Activated CD8-positive, alpha-beta memory T cell treated with anti-CD3 and anti-CD28 coated beads, Interleukin-2, amount 50 U/mL, for 4 hours (primary cell): ENCODE results near the gene EFCAB8.
"Not testable (repeated sequence)": the region's sequence is repeated elsewhere in the genome, so short reads cannot be mapped to it uniquely, and the experiment has no call there.

Experiments
- DNase-seq: peaks from one replicate; pipeline ENCODE4 v3.0.0-alpha.2; 2020

EFCAB8 gene

DNA sequence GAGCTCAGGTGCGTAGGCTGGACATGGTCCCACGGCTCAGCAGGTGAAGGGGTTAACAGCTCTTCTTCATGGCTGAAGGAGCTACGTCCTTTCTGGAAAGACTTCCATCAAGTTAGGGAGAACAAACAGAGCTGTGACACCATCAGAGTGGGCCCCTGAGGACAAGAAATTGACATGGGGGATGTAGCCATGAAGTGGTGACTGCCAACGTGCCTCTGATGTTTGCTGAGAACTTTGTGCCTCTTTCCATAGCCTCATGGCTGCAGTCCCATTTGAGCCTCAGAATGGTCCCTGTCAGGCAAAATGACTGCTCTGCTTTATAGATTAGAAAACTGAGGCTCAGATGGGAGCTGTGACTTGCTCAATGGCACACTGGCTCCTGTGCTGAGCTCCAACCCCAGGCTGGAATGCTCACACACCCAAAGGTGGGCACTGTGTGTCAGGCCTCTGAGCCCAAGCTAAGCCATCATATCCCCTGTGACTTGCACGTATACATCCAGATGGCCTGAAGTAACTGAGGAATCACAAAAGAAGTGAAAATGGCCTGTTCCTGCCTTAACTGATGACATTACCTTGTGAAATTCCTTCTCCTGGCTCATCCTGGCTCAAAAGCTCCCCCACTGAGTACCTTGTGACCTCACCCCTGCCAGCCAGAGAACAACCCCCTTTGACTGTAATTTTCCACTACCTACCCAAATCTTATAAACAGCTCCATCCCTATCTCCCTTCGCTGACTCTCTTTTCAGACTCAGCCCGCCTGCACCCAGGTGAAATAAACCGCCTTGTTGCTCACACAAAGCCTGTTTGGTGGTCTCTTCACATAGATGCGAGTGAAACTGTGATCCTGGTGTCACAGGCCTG lies 115.7 kb downstream of the EFCAB8 start:
- not testable (repeated sequence) for DNase-seq

DNA sequence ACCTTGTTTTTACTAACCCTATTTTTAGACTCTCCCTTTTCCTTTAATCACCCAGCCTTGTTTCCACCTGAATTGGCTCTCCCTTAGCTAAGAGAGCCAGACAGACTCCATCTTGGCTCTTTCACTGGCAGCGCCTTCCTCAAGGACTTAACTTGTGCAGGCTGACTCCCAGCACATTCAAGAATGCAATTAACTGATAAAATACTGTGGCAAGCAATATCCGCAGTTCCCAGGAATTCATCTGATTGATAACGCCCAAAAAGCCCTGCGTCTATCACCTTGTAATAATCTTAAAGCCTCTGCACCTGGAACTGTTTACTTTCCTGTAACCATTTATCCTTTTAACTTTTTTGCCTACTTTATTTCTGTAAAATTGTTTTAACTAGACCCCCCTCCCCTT lies 116.4 kb downstream of the EFCAB8 start:
- not testable (repeated sequence) for DNase-seq

DNA sequence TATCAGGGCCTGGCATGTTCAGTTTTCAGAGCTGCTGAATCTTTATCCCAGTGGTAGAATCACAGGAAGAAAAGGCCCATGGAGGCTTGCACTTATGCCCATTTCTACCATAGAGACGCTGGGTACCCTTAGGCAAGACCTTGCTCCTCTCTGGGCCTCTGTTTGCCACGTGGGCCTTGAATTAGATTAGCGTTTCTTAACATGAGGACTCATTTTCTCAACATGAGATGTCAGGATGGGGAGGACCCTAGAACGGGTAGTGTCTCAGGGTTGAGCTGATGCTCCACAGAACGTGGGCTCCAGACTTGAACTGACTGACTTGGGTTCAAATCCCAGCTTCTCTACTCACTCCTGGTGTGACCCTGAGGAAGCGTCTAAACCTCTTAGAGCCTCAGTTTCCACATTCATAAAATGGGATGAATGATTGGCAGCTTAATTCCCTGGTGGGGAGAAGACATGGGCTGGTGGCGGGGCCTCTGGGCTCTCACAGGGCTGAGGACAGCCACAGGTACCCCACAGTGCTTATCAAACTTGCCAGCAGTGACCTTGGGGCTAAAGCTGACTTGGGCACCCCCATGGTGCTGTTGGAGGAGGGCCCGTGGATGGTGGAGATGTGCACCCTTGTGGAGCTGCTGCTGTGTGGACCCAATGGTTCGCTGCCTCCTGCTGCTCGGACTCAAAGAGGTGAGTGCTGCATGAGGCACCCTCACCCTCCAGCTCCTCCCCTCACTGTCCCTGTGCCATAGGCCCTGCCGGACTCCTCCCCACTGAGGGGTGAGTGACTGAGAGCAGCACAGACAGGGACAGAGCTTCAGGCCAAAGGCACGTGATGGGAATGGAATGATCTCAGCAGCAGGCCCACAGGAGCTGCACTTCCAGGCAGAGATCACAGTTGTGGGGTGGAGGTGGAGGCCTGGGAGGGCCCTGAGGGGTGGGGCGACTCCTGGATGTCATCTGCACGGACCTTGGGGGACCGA lies 117.3 kb downstream of the EFCAB8 start:
- DNase-seq, result no peak

DNA sequence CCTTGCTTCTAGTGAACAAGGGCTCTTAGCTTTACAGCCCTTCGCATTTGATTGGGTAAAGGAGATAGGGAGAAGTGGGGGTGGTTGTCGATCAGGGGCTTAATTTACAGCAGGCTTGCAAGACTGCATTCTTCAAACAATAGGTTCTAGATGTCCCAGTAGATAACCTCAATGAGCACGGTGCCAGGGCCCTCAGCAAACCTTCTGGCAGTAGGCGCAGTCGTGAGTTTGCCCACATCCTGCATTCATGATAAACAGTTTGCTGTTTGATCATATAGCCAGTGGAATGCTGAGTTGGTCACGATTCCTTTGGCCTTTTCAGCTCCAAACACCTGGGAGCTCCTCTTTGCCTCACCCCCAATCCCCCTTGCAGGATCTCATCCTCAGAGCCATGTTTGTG lies 118.0 kb downstream of the EFCAB8 start:
- no peak for DNase-seq

DNA sequence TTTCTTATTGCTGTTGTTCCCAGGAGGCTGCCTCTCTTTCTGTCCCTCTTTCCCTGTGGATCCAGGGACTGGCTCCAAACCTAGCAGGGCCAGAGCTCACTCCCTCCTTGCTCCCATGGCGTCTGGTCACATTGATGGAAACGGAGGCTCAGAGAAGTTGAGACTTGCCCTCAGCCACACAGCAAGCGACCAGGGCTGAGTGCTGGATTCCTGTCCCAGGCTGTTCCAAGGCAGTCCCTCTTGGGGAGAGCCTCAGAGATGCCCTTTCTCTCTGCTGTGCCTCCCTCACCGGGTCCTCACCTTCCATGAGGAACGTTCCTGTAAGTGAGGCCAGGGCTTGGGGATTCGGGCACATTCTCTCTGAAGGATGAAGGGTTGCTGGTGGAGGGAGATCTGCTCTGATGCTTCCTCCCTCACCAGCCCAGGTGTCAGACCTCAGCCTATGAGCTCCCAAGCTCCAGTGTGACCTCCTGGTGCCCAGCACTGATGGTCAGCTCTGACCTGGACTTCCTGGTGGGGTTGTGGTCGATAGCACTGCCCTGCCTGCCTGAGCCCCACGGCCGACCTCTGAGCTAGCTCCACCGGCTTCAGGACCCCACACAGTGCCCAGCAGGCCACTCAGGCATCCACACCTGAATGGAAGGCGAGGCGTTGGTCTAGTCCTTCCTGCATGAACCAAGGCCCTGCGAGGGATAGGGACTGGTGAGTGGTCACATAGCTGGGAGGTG lies 118.7 kb downstream of the EFCAB8 start:
- DNase-seq, result no peak

DNA sequence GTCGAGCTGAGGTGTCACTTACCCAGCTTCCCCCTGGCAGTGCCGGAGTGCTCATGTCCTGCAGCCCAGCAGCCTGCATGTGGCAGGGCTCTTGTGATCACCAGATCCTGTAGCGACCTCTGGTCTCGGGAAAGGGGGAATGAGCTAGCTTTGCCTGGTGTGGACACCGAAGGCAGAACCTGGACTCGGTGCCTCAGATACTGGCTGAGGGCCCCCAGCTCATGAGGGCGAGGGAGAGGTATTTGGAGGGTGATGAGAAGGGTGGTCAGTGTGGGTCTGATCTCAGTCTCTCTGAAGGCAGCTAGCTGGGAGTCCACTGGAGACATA lies 119.2 kb downstream of the EFCAB8 start:
- DNase-seq, result no peak

DNA sequence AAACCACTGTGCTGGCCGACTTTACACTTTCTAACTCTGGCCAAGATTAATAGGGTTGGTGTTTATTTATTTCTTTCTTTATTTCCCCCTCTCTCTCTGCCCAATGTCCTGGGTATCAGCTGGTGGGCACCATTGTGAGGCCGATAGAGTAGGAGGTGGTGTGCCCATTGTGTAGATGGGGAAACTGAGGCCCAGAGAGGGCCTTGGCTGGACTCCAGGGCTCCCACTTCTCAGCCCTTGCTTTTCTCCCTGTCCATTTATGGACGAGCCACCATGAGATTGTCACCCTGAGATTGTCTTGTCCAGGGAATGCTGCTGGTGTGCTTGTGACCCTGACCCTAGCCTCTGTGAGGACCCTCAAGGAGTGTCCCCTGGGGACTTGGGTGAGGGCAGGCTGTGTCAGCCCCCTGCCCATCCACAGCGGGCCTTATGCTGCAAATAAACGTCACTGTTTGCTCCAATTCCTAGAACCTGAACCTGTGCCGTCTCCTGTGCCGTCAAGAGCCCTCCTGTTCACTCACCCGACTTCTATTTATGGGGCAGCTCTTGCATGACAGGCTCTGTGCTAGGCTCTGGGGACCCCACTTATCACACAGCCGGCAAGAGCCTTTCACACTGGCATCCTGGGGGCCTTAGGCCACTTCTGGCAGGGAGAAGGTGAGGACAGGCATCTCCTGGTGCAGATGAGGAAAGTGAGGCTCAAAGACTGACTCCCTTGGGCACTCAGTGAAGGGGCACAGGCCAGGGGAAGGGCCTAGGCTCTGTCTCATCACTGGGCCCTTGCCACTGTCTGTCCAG lies 120.7 kb downstream of the EFCAB8 start:
- DNase-seq, result no peak

DNA sequence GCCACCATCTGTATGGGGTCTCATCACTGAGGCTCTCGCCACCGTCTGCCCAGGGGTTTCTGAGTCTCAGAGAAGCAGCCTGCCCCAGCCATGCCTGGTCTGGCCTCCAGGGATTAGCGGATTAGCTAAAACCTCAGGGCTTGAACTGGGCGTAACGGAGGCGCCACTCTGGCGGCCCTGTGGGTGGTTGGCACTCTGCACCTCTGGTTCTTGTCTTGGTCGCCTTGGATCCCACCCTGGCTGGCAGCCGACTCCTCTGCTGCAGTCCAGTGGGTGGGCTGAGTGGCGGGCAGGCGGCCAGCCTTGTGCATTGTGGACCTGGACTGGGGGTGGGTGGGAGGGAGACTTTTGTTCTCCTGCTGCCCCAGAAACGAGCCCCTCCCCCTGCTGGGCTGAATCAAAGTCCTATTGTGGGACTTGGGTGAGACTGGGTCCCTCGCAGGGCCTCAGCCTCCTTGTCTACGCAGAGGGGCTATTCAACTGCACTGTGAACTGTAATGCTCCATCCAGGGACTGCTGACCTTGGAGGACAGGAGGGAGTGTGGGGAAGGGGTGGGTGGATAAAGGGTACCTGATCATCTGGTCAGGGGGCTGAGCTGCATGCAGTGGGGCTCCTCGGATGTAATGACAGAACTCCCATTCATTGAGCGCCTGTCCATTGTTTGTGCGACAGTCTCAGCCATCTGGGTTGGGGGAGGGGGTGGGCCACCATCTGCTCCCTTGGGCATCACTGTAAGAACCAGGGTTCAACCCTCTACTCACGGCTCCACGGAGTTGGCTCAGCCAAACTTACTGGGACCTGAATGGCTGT lies 121.6 kb downstream of the EFCAB8 start:
- no peak for DNase-seq

DNA sequence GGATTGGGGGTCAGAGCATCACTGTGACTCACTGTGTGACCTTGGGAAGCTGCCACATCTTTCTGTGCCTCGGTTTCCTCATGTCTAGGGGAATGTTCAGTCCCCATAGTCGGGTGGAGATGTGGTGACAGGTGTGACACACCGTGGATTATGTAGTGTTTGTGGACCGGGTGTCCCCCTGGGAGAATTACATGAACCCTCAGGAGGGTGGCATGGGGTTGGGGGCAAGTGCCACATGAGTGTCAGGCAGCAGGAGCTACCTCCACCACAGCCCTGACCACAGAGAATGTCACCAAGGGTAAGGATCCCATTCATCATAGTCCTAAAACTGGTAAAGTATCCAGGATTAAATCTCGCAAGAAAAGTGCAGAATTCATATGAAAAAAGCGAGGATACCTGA lies 122.3 kb downstream of the EFCAB8 start:
- DNase-seq, result no peak

DNA sequence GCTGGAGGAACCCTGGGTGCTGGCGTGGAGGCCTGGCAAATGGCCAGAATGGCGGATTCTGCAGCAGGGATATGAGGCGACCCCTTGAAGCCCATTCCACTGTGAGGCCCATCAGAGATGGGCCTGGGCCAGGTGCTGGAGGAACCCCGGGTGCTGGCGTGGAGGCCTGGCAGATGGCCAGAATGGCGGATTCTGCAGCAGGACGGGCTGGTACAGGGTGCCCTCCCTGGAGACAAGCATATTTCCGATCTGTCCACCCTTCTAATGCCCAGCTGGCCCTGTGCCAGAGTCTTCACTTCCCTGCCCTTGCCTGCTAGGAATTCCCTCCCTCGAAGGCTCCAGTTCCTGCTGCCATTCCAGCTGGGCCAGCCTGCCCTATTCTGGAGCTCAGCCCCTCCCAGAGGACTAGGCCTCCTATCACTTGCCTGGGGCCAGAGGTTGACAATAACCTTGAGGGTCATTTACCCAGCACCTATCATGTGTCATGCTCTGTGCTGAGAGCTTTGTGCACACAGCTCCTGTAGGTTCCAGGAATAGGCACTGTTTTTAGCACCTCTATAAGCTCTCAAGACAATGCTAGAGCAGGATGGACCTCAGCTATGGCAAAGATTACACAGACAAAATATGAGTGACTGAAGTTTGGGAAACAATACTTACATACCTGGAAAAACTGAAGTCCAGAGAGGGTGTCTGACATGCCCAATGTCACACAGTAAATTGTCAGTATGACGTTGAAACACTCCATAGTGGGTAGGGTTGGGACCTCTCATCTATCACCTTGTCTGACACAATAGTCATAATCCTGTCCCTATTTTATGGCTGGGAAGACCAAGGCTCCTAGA lies 124.1 kb downstream of the EFCAB8 start:
- no peak for DNase-seq

DNA sequence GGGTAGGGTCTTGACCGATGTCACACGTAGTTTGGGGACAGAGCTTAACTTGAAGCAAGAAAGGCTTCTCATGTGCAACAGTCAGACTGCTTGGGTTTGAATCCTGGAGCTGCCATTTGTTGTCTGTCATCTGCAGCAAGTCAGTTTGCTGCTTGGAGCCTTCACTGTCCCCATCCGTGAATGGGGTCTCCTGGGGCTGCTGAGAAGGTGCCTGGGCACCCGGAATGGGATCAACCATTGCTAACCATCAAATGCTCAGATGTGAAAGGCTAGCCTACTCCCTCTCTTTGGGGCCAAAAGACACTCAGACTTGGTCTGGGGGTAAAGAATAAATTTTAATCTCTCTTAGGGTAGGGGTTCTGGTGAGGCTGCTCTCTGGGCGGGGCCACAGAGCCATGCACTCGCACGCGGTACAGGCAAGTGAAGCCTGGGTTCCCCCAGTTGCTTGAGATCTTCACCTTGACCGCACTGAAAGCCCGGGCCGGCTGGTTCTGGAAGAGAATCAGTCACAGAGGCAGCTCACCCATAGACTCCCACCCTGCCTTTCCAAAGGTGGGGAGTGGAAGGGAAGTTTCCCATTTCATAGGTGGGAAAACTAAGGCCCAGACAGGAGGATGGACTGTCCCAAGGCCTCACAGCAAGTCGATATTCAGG lies 124.9 kb downstream of the EFCAB8 start:
- no peak for DNase-seq

DNA sequence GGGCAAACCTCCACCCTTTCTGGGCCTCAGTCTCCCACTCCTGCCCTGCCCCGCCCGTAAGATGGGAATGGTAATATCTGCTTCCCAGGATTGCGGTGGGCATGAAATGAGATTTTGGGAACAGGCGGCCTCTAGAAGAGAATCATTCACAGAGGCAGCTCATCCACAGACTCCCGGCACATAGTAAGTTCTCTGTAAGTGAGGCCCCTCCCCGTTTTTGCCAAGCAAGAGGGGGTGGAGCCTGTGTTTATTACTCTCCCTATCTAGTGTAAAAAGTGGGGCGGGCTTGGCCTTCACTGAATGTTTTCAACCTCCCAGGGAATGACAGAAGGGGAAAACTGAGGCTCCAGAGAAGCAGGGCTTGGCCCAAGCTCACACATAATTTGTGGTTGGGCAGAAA lies 125.5 kb downstream of the EFCAB8 start:
- DNase-seq, result no peak

DNA sequence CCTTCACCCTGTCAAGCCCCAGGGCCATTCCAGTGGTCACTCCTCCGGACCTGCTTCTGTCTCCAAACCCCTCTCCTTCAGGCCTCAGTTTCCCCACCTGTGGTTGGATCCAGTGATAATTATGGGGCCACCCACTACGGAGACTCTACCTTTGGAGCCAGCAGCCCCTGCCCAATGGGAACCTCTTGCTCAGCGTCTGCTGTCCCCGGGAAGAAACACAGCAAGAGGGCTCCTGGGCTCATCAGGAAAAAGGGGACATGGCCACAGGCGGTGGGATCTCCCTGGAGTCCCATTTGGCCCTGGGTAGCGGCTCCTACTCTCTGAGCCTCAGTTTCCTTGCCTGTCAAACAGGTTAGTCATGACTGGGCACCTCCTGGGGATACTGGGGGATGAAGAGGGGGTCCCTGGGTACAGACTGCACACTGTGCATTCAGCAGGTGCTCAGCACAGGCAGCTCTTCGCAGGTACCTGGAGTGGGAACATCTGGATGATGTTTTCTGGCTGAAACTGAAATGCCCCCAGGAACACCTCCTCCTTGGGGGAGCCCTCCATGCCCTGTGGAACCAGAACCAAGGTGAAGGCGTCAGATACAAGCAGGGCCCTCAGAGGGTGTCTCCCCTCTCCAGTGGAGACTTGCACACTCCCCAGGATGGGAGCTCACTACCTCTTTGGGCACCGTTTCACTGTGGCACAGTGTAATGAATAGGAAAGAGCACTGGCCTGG lies 126.1 kb downstream of the EFCAB8 start:
- no peak for DNase-seq

DNA sequence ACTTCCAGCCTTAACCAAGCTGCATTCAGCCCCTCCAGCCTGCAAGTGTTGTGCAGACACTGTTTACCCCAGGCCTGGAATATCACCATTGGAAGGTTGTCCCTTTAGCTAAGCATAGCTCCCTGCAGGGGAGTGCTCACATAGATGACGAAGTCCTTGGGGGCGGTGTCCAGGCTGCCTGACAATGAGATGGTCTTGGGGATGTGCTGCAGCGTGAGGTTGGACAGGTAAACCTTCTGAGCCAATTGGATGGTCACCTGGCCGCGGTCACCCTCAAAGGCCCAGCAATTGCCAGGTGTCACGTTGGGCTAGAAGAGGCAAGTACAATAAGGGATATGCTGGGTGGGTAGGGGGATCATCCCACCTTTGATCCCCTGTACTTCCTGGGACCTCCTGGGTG lies 126.9 kb downstream of the EFCAB8 start:
- no peak for DNase-seq

DNA sequence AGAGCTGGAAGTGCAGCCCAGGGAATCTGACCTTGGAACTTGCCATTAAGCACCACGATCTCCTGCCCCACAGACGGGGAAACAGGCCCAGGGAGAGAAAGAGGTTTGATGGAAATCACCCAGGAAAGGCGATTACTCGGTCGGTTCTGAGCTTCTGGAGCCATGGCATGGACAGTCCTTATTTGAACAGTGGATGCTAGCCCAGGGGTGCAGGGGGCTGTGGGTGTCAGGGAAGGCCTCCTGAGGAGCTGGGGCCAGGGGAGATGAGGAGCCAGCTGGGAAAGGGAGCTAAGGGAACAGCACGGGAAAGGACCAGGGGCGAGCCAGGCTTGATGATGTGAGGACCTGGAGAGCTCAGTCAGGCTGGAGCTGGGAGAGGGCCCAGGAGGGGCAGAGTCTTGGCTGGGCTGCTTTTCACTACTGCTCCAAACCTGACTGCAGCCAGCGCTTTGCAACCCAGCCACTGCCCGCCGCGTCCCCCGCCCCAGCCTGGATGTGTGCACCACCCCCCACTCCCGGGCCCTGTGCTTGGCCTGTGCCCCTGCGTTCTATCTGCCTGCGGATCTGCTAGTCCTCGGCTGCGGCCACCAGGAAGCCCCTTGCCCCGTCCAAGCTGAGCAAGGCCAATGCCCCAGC lies 127.7 kb downstream of the EFCAB8 start:
- no peak for DNase-seq

DNA sequence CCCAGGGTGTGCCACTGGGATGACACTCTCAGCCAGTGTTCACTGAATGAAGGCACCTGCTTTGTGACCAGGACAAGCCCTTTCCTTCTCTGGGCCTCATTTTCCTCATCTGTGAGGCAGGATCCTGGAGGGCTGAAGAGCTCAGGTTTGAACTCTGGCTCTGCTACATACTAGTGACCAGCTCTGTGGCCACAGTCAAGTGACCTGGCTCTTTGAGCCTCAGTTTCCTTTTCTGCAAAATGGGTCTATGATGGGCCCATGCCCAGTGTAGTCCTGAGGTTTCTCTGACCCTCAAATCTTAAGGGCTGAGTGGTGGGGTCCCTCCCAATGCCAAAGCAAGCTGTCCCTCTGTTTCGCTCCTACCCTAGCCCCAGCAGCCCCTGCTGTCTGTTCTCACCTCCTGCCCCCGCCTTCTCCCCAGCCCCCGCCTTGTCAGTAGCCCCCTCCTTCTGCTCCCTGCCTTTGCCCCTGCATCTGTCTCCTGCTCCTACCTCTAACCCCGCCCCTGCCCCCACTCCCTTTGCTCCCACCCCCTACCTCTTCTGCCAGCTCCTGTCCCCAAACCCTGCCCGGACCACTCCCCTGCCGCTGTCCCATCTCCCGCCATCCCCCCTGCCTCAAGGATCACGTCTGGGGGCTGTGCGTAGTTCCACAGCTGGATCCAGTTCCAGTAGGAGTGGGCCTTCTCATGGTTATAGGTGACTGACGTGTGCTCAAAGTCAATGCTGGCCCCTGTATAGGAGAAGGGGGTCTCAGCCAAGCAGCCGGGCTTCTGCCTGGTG lies 128.5 kb downstream of the EFCAB8 start:
- no peak for DNase-seq

DNA sequence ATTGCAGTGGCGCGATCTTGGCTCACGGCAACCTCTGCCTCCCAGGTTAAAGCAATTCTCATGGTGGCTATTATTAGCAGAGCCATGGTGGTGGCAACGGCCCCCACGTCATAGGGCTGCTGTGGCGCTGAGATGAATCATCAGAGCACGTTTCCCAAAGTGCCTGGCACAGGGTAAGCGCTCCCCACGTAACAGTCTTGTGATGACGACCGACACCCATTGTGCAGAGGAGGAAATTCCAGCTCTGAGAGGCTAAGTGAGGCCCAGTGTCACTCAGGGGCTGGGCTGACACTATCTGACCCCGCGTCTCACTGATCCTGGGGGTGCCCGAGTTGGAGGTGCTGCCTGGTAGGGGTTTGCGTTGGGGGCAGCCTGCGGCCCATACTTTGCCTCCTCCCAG lies 129.3 kb downstream of the EFCAB8 start:
- DNase-seq, result no peak
